ENCODE results near the gene PLA2R1. TPM values are rescaled to one million over a fixed set of nuclear protein-coding genes. Genes with fewer than 3 reads are reported as not detected.

Gene PLA2R1
- total RNA-seq, 1 experiment from 2014 or later = 5.7 TPM

GRCh38 chr2:159976527-159977160 is 85.8 kb downstream of the PLA2R1 start:
- intact Hi-C loops (cut with micrococcal nuclease; ENCODE audit: unreplicated experiment) = no loop called here
- no TSS peak for BruUV-seq (replicated peaks)
- in situ Hi-C loops (cut with HindIII; ENCODE audit: low pct_unique_long_range_greater_than_20kb, low sequenced_read_pairs) = no loop called here
- DNase-seq (ENCODE audit: low read depth, low spot score) (no peak), ATAC-seq (no peak)
- TF ChIP-seq CTCF (IDR thresholded peaks at IDR 0.05) (no peak), TCF7L2 (IDR thresholded peaks at IDR 0.05; ENCODE audit: low read depth, low read length) (no peak), SIN3A (IDR thresholded peaks at IDR 0.05; ENCODE audit: borderline replicate concordance, insufficient read depth, low read depth, low read length) (no peak), REST (IDR thresholded peaks at IDR 0.05; ENCODE audit: insufficient read depth in 1 of 2, low read depth in 2 of 2, low read length in 1 of 2) (no peak)
- ChIA-PET CTCF (no interaction called here), POLR2A (interaction anchor here (0.6 kb wide), 2 partner anchors 70 to 171 kb away, joined by 3 read pairs; no protein-coding TSS in a partner anchor)
- no peak overlapping the region for H3K27ac ChIP-seq (ENCODE audit: low read length)
- no peaks in the 10 kb centered on the region for H3K9me3 ChIP-seq (ENCODE audit: control insufficient read depth, insufficient read depth, low read depth, low read length)
- H3K36me3 ChIP-seq (ENCODE audit: control insufficient read depth, insufficient read depth, low read length) = no peaks in the 10 kb centered on the region
- H3K27me3 ChIP-seq (ENCODE audit: control insufficient read depth, insufficient read depth, low read length) = peaks cover 3% of the 10 kb centered on the region; the same call in 1 of the 2 replicates
- H3K4me1 ChIP-seq (ENCODE audit: control insufficient read depth, insufficient read depth, low read length) = no peaks in the 10 kb centered on the region
- no peak overlapping the region for H3K4me3 ChIP-seq (ENCODE audit: low read depth in 2 of 2, low read length in 2 of 2)

- Histone ChIP-seq H3K9me3 (ENCODE audit: control insufficient read depth, insufficient read depth, low read depth, low read length) (no peaks in the 10 kb centered on the region), H3K4me3 (ENCODE audit: low read depth in 2 of 2, low read length in 2 of 2) (no peak overlapping the region), H3K27ac (ENCODE audit: low read length) (no peak overlapping the region), H3K4me1 (ENCODE audit: control insufficient read depth, insufficient read depth, low read length) (no peaks in the 10 kb centered on the region), H3K36me3 (ENCODE audit: control insufficient read depth, insufficient read depth, low read length) (no peaks in the 10 kb centered on the region), H3K27me3 (ENCODE audit: control insufficient read depth, insufficient read depth, low read length) (peaks cover 3% of the 10 kb centered on the region; the same call in 1 of the 2 replicates)
- intact Hi-C loops (cut with micrococcal nuclease; ENCODE audit: unreplicated experiment) (no loop called here), in situ Hi-C loops (cut with HindIII; ENCODE audit: low pct_unique_long_range_greater_than_20kb, low sequenced_read_pairs) (no loop called here)
- DNase-seq (ENCODE audit: low read depth, low spot score) = no peak
- ChIA-PET POLR2A (no interaction called here), CTCF (no interaction called here)
- no peak for TF ChIP-seq SIN3A (IDR thresholded peaks at IDR 0.05; ENCODE audit: borderline replicate concordance, insufficient read depth, low read depth, low read length)
- no peak for TF ChIP-seq TCF7L2 (IDR thresholded peaks at IDR 0.05; ENCODE audit: low read depth, low read length)
- no peak for TF ChIP-seq POLR2AphosphoS5 (IDR thresholded peaks at IDR 0.05; ENCODE audit: low read depth, low read length)
- TF ChIP-seq CTCF (IDR thresholded peaks at IDR 0.05) = no peak
- peak in 1 of 2 experiments; percentile 68; a peak in 2 of 4 replicates for TF ChIP-seq REST (IDR thresholded peaks at IDR 0.05; ENCODE audit: insufficient read depth in 1 of 2, low read depth in 2 of 2, low read length in 1 of 2)
- BruUV-seq (replicated peaks) = no TSS peak
- ATAC-seq = no peak
These were observed 89.1 kb downstream of the PLA2R1 start for GRCh38 chr2:159973325-159973724.

Data from Panc1 (cell line).